HCT116 (cell line): Measurements from ENCODE around the gene PURB.
"Not testable (repeated sequence)": the region's sequence is repeated elsewhere in the genome, so short reads cannot be mapped to it uniquely, and the experiment has no call there.

Experiments used
- CTCF ChIP-seq, 3 experiments: fragments of 200-600 bp in 1 of 3; sonication (generic) in 1 of 3; IDR thresholded peaks in 2 of 3; conservative IDR thresholded peaks in 1 of 3; 2 replicates each; pipeline ENCODE4 v1.5.1; 2012 to 2017; ENCODE audit warnings: low read depth in 2 of 3, low read length in 2 of 3, antibody characterized with exemption in 1 of 3, borderline replicate concordance in 1 of 3, control low read depth in 1 of 3, mild to moderate bottlenecking in 1 of 3, mixed read lengths in 1 of 3, mixed run types in 1 of 3, moderate library complexity in 1 of 3; ENCODE audit not compliant: insufficient read depth in 1 of 3
- POLR2AphosphoS5 ChIP-seq: IDR thresholded peaks from 2 replicates; pipeline ENCODE4 v1.6.1; 2011; ENCODE audit warnings: mild to moderate bottlenecking, low read depth, low read length, moderate library complexity

- TF ChIP-seq POLR2AphosphoS5; CTCF (IDR thresholded peaks at IDR 0.05 in 2 of 3, conservative IDR thresholded peaks at IDR 0.05 in 1 of 3; ENCODE audit: borderline replicate concordance in 1 of 3, insufficient read depth in 1 of 3, low read depth in 2 of 3, low read length in 2 of 3): not testable (repeated sequence)
Measured at GRCh38 chr7:44870780-44871179, 14.6 kb downstream of the PURB start.
